COR-L47 (cell line): ENCODE data around the gene RPS4Y2.

ENCODE experiments used
- DNase-seq: peaks from one replicate; lab custom pipeline; 2025; lab: John Stamatoyannopoulos, UW

The RPS4Y2 gene

DNA sequence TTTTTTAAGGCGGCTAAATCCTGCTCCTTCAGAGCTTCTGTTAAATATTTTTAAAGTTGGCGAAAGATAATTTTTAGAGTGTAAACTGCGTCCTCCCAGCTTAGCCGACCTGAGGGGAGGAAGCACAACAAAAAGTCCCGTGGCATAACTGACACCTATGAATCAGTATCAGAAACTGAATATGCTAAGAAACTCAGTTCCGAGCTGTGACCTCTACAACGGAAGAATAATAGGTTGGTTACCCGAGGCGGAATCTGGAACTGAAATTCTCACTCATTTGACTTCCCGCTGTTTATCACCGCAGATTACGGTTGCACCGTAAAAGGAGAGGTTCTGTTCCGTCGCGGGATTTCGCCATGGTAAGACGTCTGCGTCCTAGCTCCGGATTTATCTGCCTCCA, at the start of gene RPS4Y2:
Gene RPS4Y2, plus strand, starts transcription at position 301 of the 400 bp plus-strand sequence. Its CDS starts 56 bp downstream, at position 357.
- no peak for DNase-seq

GRCh38 chrY:20714391-20714790, 41.5 kb upstream of the RPS4Y2 start:
- DNase-seq, result no peak

DNA sequence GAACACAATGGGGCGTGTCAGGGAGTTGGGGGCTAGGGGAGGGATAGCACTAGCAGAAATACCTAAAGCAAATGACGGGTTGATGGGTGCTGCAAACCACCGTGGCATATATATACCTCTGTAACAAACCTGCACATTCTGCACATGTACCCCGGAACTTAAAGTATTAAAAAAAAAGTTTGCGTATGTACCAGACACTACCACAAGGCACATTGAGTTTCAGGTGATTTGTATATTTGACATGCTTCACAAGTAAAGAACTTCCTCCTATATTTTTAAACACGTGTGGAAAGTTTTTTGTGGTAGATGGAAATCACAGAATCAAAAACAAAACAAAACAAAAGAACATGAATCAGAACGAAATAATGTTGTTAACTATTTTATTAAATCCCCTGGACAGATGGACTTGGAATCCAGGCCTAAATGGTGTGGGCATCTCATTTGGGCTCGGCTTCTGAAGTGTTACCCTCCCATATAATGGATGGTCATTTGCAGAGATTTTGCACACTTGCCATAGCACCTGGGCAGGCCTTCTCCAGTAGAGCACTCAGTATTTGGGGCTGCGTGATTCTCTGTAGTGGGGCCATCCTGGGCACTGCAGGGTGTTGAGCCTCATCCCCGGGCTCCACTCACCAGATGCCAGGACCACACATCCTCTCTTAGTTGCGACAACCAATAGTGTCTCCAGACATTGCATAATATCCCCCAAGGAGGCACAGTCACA, 29.6 kb upstream of the RPS4Y2 start:
- DNase-seq, result no peak

- no peak for DNase-seq
These were observed 20.7 kb upstream of the RPS4Y2 start for GRCh38 chrY:20735200-20735599.

GRCh38 chrY:20739806-20740205, 16.1 kb upstream of the RPS4Y2 start:
- DNase-seq, result no peak

DNA sequence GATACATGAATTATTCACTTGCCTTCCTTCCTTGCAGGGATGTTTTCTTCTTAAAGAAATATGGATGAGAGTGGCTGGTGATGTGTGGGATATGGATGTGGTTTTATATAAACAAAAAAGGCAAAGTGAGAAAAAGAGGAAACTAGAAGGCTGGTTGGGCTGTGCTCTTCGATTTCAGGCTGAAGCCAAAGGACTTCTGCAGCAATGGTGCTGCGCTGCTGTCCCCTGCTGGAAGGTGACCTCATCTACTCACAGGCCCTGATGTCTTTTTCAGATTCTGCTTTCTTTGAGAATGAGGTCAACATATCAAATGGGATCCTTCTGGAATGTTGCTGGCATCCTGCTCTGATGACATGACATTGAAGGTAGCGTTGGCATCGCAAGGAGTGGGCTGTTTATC, 15.3 kb upstream of the RPS4Y2 start:
- no peak for DNase-seq

DNA sequence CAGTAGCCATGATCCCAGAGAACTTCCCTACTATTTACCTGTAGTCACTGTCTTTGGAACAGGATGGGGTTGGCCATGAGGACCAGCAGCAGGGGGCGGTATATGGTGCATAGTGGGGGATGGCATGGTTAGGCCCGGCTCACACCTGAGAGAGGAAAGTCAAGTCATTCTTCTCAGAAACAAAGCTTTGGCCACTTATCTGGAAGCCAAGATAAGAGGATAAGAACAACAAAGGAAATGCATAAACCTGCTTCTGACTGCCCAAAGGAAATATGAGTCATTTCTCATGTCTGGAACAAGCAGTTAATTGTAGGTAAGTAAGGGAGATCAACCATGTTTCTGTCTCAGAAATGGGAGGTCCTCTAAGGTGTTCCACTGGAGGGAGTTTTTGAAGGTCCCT, 10.8 kb upstream of the RPS4Y2 start:
- DNase-seq, result no peak

GRCh38 chrY:20746919-20747318, 9.0 kb upstream of the RPS4Y2 start:
- no peak for DNase-seq

- DNase-seq, result no peak
These were observed 8.0 kb downstream of the RPS4Y2 start for GRCh38 chrY:20763869-20764268.

DNA sequence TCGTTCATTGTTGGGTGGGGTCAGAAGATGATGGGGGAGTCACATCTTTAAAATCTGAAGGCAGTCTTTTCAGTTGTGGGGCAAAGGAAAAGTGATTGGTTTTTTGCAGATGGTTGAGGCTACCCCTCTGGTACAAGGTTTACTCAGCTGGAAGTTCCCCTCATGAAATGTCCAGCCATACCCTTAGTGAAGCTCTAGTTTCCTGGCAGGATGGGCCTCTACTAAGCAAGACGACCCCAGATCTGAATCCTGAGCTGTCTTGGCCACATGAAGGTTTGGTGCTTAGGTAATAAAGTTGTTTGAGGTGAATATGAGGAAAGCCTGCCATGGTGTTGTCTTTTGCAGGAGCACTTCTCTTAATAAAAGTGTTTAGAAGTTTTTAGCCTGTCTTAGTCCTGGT, 9.2 kb downstream of the RPS4Y2 start:
- DNase-seq, result no peak

DNA sequence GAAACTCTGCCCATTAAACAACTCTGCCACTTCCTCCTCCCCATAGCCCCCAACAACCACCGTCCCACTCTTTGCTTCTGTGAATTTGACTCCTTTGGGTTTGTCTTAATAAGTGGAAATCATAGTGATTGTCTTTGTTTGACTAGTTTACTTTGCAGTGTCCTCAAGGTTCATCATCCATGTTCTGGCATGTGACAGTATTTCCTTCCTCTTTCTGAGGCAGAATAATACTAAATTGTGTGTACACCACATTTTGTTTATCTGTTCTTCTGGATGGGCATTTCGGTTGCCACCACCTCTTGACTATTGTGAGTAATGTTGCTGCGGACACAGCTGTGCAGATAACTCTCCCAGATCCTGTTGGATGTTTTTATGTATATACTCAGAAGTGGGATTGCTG, 14.8 kb downstream of the RPS4Y2 start:
- no peak for DNase-seq

DNA sequence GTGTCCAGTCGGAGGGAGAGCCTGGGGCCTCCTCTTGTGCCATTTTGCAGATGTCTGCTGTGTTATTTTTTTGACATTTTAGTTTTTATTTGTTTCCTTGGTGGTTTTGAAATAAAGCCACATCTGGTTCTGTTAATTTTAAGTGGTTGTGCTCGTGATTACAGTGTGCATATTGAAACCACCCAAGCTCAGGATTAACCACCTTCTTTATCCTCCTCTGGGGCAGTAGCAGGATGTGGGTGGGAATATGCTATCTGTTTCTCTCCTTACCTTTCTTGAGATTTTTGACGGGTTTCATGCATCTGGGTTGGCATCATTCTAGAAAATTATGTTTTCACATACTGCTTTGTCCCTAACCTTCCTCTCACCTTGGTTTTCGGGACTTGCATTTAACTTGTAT, 20.2 kb downstream of the RPS4Y2 start:
- no peak for DNase-seq

DNA sequence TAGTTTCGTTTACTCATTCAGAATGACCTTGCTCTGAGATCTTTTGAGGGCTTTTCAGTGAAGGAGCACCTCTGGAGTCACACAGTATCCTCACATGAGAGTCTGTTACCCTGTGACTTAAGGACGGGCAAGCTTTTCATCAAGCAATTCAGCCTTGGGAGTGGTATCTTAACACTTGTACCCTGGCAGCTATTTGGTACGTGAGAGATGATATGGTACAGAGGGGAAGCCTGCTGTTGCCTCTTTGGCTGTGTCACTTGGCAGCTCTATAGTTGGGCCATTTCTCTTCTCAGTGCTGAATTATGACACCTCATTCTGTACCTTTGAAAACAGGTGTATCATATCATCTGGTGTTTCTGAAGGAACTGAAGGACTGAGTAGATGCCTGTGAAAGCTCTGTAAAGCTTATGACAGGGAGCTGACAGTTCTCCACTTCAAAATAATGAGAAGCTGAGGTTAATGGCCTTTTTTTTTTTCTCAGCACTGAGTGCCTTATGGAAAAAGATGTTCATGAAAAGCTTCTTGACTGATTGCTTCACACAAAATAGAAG, 24.3 kb downstream of the RPS4Y2 start:
- no peak for DNase-seq

GRCh38 chrY:20780776-20781175, 24.9 kb downstream of the RPS4Y2 start:
- no peak for DNase-seq

- DNase-seq, result no peak
These were observed 25.5 kb downstream of the RPS4Y2 start for GRCh38 chrY:20781408-20781807.

DNA sequence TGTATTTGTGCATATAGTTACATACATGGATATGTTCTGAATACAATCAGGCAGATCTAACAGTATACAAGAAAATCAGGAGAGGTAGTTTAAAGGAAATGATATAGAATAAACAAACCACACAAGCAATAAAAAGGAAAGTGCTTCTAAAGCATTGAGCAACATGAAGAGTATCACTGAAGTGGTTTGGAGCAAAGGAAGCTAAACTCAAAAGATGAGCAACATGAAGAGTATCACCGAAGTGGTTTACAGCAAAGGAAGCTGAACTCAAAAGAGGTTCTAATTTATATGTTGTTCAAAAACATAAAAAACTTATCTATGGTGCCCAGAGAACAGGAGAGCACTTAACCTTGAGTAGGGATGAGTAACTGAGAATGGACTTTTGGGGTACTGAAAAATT, 29.1 kb downstream of the RPS4Y2 start:
- no peak for DNase-seq

- DNase-seq, result no peak
These were observed 31.2 kb downstream of the RPS4Y2 start for GRCh38 chrY:20787076-20787475.

DNA sequence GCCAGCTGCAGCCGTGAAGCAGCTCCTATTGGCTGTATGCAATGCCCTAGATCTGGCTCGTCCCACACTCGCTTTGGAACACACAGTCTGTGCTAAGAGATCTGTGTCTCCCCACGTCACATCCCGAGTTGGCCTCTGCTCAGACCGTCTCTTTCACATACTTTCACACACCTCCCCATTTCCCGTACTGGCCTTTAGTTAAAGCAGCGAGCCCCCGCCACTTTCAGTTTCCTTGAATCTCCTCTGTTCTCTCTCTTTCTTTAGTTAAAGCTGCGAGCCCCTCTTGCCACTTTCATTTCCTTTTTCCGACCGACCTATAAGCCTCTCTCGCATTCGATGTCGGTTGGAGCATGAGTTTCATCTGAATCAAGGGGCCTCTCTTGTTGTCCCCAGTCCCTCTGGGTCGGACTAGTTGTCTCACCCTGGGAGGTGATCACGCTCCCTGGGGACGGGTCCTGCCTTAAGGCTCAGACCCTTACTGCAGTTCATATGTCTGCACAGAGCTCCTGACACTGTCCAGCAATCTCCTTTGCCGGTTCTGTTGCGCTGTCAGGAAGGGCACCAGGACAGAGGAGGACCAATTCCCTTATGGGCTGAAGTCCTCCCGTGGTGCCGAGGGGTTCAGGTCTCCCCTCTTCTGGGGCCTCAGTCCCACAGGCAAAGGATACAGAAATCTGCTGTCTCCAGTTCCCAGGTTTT, 42.6 kb downstream of the RPS4Y2 start:
- DNase-seq, result no peak

DNA sequence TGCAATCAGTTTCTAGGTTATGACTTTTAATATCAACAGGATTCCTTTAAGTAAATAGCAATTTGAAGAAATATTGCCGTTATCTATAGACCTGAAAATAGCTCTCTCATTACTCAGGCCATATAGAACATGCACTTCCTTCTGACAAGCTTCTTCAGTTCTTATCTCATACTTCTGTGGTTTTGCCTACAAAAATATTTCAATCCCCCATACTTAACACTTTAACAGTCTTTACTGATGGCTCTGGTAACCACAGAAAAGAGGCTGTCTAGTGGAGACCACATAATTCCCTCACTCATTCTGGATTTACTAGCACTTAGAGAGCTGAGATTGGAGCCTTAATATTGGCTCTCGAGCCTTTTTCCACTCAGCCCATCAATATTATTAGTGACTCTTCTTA, 46.8 kb downstream of the RPS4Y2 start:
- DNase-seq, result no peak

DNA sequence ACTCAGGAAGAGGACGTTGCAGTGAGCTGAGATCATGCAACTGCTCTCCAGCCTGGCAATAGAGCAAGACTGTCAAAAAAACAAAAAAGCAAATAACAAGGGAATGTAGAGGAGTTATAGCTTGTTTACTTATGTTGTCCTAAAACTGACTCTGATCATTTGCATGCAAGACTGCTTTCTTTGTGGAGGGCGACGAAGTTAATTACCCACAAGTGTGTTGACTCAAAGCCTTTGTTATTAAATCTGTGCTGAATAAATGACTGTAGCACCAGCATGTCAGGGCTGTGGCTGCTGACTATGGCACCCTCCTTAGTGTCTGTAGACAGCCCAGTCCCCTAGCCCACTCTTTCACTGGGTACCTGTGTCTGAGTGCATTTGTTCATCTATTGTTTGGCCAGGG, 50.3 kb downstream of the RPS4Y2 start:
- no peak for DNase-seq

- no peak for DNase-seq
These were observed 57.6 kb downstream of the RPS4Y2 start for GRCh38 chrY:20813459-20813858.

- DNase-seq, result peak; percentile 6
These were observed 58.9 kb downstream of the RPS4Y2 start for GRCh38 chrY:20814794-20815193.

DNA sequence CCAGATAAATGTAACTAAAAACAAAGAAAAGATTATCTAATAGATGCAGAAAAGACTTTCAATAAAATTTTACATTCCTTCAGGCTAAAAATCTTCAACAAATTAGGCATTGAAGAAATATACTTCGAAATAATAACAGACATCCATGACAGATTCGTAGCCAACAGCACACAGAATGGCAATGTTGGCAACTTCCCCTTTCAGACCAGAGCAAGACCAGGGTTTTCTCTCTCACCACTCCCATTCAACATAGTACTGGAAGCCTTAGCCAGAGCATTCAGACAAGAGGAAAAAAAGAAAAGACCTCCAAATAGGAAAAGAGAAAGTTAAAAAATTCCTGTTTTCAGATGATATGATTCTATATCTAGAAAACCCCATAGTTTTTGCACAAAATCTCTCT, 61.2 kb downstream of the RPS4Y2 start:
- DNase-seq, result no peak
